K562 (cell line): ENCODE data around the gene MFSD12. TPM values are rescaled to one million over a fixed set of nuclear protein-coding genes. Genes with fewer than 3 reads are reported as not detected.

Experiments used
- NONO ChIP-seq, 2 experiments: fragments of 200-400 bp in 1 of 2; fragments of 450-650 bp in 1 of 2; formaldehyde crosslinking in 1 of 2; IDR thresholded peaks; 2 replicates each; pipeline ENCODE4 v1.6.1; 2017; ENCODE audit warnings: low read depth in 2 of 2, mild to moderate bottlenecking in 2 of 2, moderate library complexity in 2 of 2, low read length in 1 of 2
- RBBP5 ChIP-seq: fragments of 200-600 bp; sonication (generic); IDR thresholded peaks from 2 replicates; pipeline ENCODE4 v1.6.1; 2012; ENCODE audit warnings: borderline replicate concordance, mild to moderate bottlenecking, low read length, control low read depth, inconsistent platforms; ENCODE audit not compliant: insufficient read depth, poor library complexity, severe bottlenecking
- TAF1 ChIP-seq: IDR thresholded peaks from 2 replicates; pipeline ENCODE4 v1.6.1; 2011; ENCODE audit warnings: mild to moderate bottlenecking, low read length, moderate library complexity; ENCODE audit not compliant: insufficient read depth, control insufficient read depth, severe bottlenecking; ENCODE audit errors: extremely low read depth
- ZFX ChIP-seq: sonication (generic); formaldehyde crosslinking; IDR thresholded peaks from 2 replicates; pipeline ENCODE4 v1.8.0; 2022; ENCODE audit warnings: mild to moderate bottlenecking, missing genetic modification reagents, moderate library complexity
- polyA plus RNA-seq, 8 experiments: library from polyadenylated mRNA; depleted of rRNA in 4 of 8; stranded (reverse) in 5 of 8; unstranded in 3 of 8; fragments of >200 nt; fragmentation: Nextera tagmentation in 2 of 8; fragmentation: Illumina TruSeq in 1 of 8; extraction: Ambion mirVana in 2 of 8; extraction: Trizol in 1 of 8; gene quantifications; 2 replicates each; pipeline versions ENCODE4 v1.2.1 to v1.2.3, GENCODE V29; 2011 to 2014; ENCODE audit warnings: inconsistent platforms in 1 of 8, missing spikeins in 1 of 8
- total RNA-seq, 7 experiments: library from RNA; depleted of rRNA in 6 of 7; stranded (reverse); fragments of >200 nt in 6 of 7; fragmentation: Illumina TruSeq in 2 of 7; extraction: Trizol in 2 of 7; gene quantifications; 2 replicates each; pipeline versions ENCODE4 v1.2.1 to v1.2.3, GENCODE V29; 2011 to 2021; ENCODE audit warnings: low replicate concordance in 1 of 7
- TF ChIP-seq, protein P1 (sequence below), 3 experiments: fragments of 200-800 bp in 1 of 3; sonication (Bioruptor generic) in 1 of 3; sonication (generic) in 1 of 3; formaldehyde crosslinking in 1 of 3; IDR thresholded peaks; 2 replicates each; pipeline versions ENCODE4 v1.6.1 to v1.8.0; 2016 to 2022; ENCODE audit warnings: mild to moderate bottlenecking in 2 of 3, missing compliant biosample characterization in 2 of 3, missing genetic modification characterization in 2 of 3, missing genetic modification reagents in 1 of 3
- TF ChIP-seq, protein P2 (sequence below): sonication (generic); formaldehyde crosslinking; IDR thresholded peaks from 2 replicates; pipeline ENCODE4 v1.8.1; 2023; ENCODE audit warnings: mild to moderate bottlenecking, missing genetic modification reagents
- TF ChIP-seq, protein P3 (sequence below), 2 experiments: fragments of 200-800 bp in 1 of 2; sonication (Bioruptor generic) in 1 of 2; sonication (generic) in 1 of 2; formaldehyde crosslinking in 1 of 2; IDR thresholded peaks in 1 of 2; conservative IDR thresholded peaks in 1 of 2; 2 replicates each; pipeline versions ENCODE4 v1.5.0 to v1.6.1; 2016 to 2020; ENCODE audit warnings: missing compliant biosample characterization in 1 of 2, missing genetic modification characterization in 1 of 2, missing genetic modification reagents in 1 of 2

Gene MFSD12
- total and polyA plus RNA-seq, 9 of the 15 experiments (the other 6 are each of a cell fraction or from before 2014, with no cell fraction given), result 0.69 to 112 (median 31.8) TPM

DNA sequence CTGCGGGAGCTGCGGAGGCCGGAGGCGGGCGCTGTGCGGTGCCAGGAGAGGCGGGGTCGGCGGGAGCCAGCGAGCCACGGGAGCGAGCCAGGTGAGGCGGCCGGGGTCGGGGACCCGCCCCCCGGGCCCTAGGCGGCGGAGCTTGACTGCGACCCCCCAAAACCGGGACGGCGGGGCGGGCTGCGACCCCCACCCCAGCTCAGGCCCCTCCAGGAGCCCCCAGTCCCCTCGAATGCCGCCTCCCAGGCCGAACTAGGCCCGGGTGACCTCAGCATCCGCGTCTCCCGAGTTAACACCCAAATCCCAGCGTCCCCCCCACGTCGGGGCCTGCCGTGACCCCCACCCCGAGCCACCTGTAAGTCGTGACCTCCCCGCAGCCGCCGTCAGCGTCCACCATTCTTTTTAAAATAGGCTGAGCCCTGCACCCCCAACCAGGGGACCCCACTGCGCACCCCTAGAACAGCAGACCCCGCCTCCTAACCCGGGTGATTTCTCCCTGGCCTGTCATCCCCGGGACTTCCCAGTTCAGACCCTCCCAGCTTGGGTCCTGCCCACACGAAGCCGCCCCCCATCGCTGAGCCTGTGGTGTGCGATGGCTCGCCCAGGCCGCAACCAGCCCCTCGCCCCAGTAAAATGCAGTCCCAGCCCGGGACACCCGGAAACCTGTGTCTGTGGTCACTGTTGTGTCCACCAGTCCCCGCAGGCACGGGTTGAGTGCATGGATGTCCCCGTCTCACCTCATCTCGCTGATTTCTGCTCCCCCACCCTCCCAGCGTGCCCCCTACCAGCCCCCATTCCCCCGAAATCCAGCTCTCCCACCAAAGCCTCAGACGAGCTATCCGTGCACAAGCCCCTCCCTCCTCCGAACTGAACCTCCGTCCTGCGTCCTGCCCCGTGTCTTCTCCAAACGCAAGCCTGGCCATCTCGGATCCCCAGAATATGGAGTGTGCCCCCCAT is 50.7 kb downstream of the MFSD12 start (continued):
- TF ChIP-seq, protein P1, sequence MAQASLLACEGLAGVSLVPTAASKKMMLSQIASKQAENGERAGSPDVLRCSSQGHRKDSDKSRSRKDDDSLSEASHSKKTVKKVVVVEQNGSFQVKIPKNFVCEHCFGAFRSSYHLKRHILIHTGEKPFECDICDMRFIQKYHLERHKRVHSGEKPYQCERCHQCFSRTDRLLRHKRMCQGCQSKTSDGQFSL (CRISPR knock-in tag; IDR thresholded peaks at IDR 0.05), result peak; percentile 82; the same call in 1 of the 2 replicates
- TF ChIP-seq, protein P1 (tag; IDR thresholded peaks at IDR 0.05), result peak in 1 of 2 experiments; percentile 71; a peak in 1 of 4 replicates
- TF ChIP-seq TAF1 (peak; percentile 18), RBBP5 (peak; percentile 63), ZFX (peak; percentile 68), NONO (IDR thresholded peaks at IDR 0.05; ENCODE audit: low read depth in 2 of 2, low read length in 1 of 2) (peak in 1 of 2 experiments; percentile 67; a peak in 1 of 4 replicates)
- TF ChIP-seq, protein P2, sequence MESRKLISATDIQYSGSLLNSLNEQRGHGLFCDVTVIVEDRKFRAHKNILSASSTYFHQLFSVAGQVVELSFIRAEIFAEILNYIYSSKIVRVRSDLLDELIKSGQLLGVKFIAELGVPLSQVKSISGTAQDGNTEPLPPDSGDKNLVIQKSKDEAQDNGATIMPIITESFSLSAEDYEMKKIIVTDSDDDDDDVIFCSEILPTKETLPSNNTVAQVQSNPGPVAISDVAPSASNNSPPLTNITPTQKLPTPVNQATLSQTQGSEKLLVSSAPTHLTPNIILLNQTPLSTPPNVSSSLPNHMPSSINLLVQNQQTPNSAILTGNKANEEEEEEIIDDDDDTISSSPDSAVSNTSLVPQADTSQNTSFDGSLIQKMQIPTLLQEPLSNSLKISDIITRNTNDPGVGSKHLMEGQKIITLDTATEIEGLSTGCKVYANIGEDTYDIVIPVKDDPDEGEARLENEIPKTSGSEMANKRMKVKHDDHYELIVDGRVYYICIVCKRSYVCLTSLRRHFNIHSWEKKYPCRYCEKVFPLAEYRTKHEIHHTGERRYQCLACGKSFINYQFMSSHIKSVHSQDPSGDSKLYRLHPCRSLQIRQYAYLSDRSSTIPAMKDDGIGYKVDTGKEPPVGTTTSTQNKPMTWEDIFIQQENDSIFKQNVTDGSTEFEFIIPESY (CRISPR knock-in tag), result no peak
- TF ChIP-seq, protein P3, sequence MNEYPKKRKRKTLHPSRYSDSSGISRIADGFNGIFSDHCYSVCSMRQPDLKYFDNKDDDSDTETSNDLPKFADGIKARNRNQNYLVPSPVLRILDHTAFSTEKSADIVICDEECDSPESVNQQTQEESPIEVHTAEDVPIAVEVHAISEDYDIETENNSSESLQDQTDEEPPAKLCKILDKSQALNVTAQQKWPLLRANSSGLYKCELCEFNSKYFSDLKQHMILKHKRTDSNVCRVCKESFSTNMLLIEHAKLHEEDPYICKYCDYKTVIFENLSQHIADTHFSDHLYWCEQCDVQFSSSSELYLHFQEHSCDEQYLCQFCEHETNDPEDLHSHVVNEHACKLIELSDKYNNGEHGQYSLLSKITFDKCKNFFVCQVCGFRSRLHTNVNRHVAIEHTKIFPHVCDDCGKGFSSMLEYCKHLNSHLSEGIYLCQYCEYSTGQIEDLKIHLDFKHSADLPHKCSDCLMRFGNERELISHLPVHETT (CRISPR knock-in tag; conservative IDR thresholded peaks at IDR 0.05 in 1 of 2, IDR thresholded peaks at IDR 0.05 in 1 of 2), result peak in 1 of 2 experiments; percentile 23; a peak in 1 of 4 replicates
